Panc1 (cell line): Measurements from ENCODE around the gene NARF.

ENCODE experiments used
- CTCF ChIP-seq: fragments of 450-650 bp; IDR thresholded peaks from 2 replicates; pipeline ENCODE4 v1.5.1; 2017; ENCODE audit warnings: mild to moderate bottlenecking
- POLR2AphosphoS5 ChIP-seq: IDR thresholded peaks from 2 replicates; pipeline ENCODE4 v1.6.1; 2012; ENCODE audit warnings: mild to moderate bottlenecking, low read depth, low read length, moderate library complexity
- REST ChIP-seq, 2 experiments: IDR thresholded peaks; 2 replicates each; pipeline ENCODE4 v1.6.1; 2011 to 2012; ENCODE audit warnings: low read depth in 2 of 2, control low read depth in 1 of 2, low read length in 1 of 2, mild to moderate bottlenecking in 1 of 2, moderate library complexity in 1 of 2; ENCODE audit not compliant: insufficient read depth in 1 of 2
- SIN3A ChIP-seq: IDR thresholded peaks from 2 replicates; pipeline ENCODE4 v1.6.1; 2012; ENCODE audit warnings: low read depth, mild to moderate bottlenecking, low read length, moderate library complexity, borderline replicate concordance; ENCODE audit not compliant: insufficient read depth

DNA sequence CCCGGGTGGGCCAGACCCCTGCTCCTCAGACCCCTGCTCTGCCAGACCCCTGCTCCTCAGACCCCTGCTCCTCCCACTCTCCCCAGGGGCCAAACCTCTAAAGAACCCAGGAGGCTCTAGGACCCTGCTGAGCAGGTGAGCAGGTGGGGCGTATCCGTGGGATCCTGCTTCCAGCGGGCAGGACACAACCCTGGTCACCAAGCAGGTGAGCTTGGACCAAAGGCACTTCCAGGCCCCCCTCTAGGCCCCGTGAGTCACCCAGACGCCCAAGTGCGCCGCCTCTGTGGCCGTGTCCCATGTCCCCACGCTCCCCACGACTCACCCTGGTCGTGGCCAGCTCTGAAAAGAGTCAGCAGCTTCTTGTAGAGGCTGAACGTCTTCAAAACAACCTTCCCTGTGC lies 13.0 kb upstream of the NARF start:
- TF ChIP-seq CTCF = no peak
- no peak for TF ChIP-seq SIN3A
- TF ChIP-seq POLR2AphosphoS5 = no peak
- TF ChIP-seq REST (IDR thresholded peaks at IDR 0.05; ENCODE audit: insufficient read depth in 1 of 2, low read depth in 2 of 2, low read length in 1 of 2) = no peak
